GM23248 (cell line): ENCODE measurements around the gene QSOX2. TPM values are rescaled to one million over a fixed set of nuclear protein-coding genes. Genes with fewer than 3 reads are reported as not detected.

Experiments
- DNase-seq: peaks from one replicate; pipeline ENCODE4 v3.0.0-alpha.2; 2015
- H2AFZ ChIP-seq: fragments of 200-600 bp; sonication (generic); 2 replicates; pipeline ENCODE4 v1.6.1; 2016; ENCODE audit warnings: antibody characterized with exemption
- H3F3A ChIP-seq: fragments of 200-600 bp; sonication (generic); 2 replicates; pipeline ENCODE4 v1.6.1; 2016; ENCODE audit warnings: mild to moderate bottlenecking, antibody characterized with exemption, mixed run types; ENCODE audit not compliant: insufficient read depth
- H3K27ac ChIP-seq: fragments of 200-600 bp; sonication (generic); 2 replicates; pipeline ENCODE4 v1.5.1; 2016; ENCODE audit warnings: mild to moderate bottlenecking
- H3K27me3 ChIP-seq: fragments of 200-600 bp; sonication (generic); replicated peaks from 2 replicates; pipeline ENCODE4 v1.6.1; 2016; ENCODE audit warnings: mild to moderate bottlenecking; ENCODE audit not compliant: insufficient read depth
- H3K36me3 ChIP-seq: fragments of 200-600 bp; sonication (generic); 2 replicates; pipeline ENCODE4 v1.6.1; 2016; ENCODE audit warnings: low read depth, mild to moderate bottlenecking
- H3K4me1 ChIP-seq: fragments of 200-600 bp; sonication (generic); 2 replicates; pipeline ENCODE4 v1.6.1; 2016; ENCODE audit warnings: mild to moderate bottlenecking; ENCODE audit not compliant: insufficient read depth
- H3K4me2 ChIP-seq: fragments of 200-600 bp; sonication (generic); one replicate; pipeline ENCODE4 v1.6.1; 2016; ENCODE audit warnings: mild to moderate bottlenecking; ENCODE audit not compliant: unreplicated experiment
- H3K4me3 ChIP-seq: fragments of 200-600 bp; sonication (generic); 2 replicates; pipeline ENCODE4 v1.5.1; 2016; ENCODE audit warnings: mild to moderate bottlenecking
- H3K79me2 ChIP-seq: fragments of 200-600 bp; sonication (generic); 2 replicates; pipeline ENCODE4 v1.6.1; 2016; ENCODE audit warnings: mild to moderate bottlenecking; ENCODE audit not compliant: insufficient read depth
- H3K9ac ChIP-seq: fragments of 200-600 bp; sonication (generic); 2 replicates; pipeline ENCODE4 v1.6.1; 2016; ENCODE audit warnings: mild to moderate bottlenecking
- H3K9me2 ChIP-seq: fragments of 200-600 bp; sonication (generic); 2 replicates; pipeline ENCODE4 v1.6.1; 2016; ENCODE audit warnings: mixed run types, mild to moderate bottlenecking, moderate library complexity; ENCODE audit not compliant: insufficient read depth
- H3K9me3 ChIP-seq: fragments of 200-600 bp; sonication (generic); one replicate; pipeline ENCODE4 v1.6.1; 2017; ENCODE audit warnings: low read depth
- H4K20me1 ChIP-seq: fragments of 200-600 bp; sonication (generic); 2 replicates; pipeline ENCODE4 v1.6.0; 2016; ENCODE audit not compliant: insufficient read depth
- EZH2 ChIP-seq: fragments of 200-600 bp; sonication (generic); IDR thresholded peaks from 2 replicates; pipeline ENCODE4 v1.6.1; 2018; ENCODE audit warnings: antibody characterized with exemption, mild to moderate bottlenecking; ENCODE audit not compliant: insufficient read depth, poor library complexity, severe bottlenecking
- EZH2phosphoT487 ChIP-seq: fragments of 200-600 bp; sonication (generic); IDR thresholded peaks from 2 replicates; pipeline ENCODE4 v1.6.1; 2018; ENCODE audit warnings: antibody characterized with exemption, moderate library complexity, mild to moderate bottlenecking, low read depth; ENCODE audit not compliant: insufficient read depth
- WGBS, 2 experiments: methylation state at CpG; one replicate each; pipeline ENCODE4 v1.1.6; 2015 to 2017; ENCODE audit warnings: low lambda C conversion rate in 2 of 2, low coverage in 1 of 2; ENCODE audit errors: missing lambda C conversion rate in 2 of 2; 5-methylcytosine and 5-hydroxymethylcytosine counted together
- in situ Hi-C: fragments of 300-500 bp; cut with MboI; formaldehyde crosslinking; loops from 2 replicates; pipeline ENCODE4 v1.15.0; 2020
- polyA plus RNA-seq: library from polyadenylated mRNA; unstranded; fragments of >200 nt; fragmentation: Nextera tagmentation; extraction: Ambion mirVana; gene quantifications from 2 replicates; pipeline ENCODE4 v1.2.1, GENCODE V29; 2016
- total RNA-seq: library from RNA; depleted of rRNA; stranded (reverse); fragments of >200 nt; shearing (Covaris generic); gene quantifications from 2 replicates; pipeline ENCODE4 v1.2.3, GENCODE V29; 2014

Gene QSOX2
- total and polyA plus RNA-seq, 2 experiments from 2014 or later, result 1.9 to 11.7 TPM

GRCh38 chr9:136206602-136207275 is 38.9 kb downstream of the QSOX2 start:
- H3K27me3 ChIP-seq, result peaks cover 26% of the 10 kb centered on the region
- H3K4me1 ChIP-seq, result no peaks in the 10 kb centered on the region
- H3F3A ChIP-seq, result no peaks in the 10 kb centered on the region
- no peak overlapping the region for H2AFZ ChIP-seq
- no peaks in the 10 kb centered on the region for H3K9me2 ChIP-seq
- H3K27ac ChIP-seq, result no peak overlapping the region
- H3K4me2 ChIP-seq, result no peak overlapping the region
- TF ChIP-seq EZH2phosphoT487 (no peak), EZH2 (no peak)
- in situ Hi-C loops, result no loop called here
- no peaks in the 10 kb centered on the region for H3K9me3 ChIP-seq
- no peak for DNase-seq
- no peaks in the 10 kb centered on the region for H4K20me1 ChIP-seq
- H3K36me3 ChIP-seq, result no peaks in the 10 kb centered on the region
- H3K79me2 ChIP-seq, result no peaks in the 10 kb centered on the region
- no peak overlapping the region for H3K9ac ChIP-seq
- 83 to 84% methylated on average over 16 of the region's 16 CpGs for WGBS, 2 experiments
- H3K4me3 ChIP-seq, result no peak overlapping the region

GRCh38 chr9:136205707-136205992 is 40.0 kb downstream of the QSOX2 start:
- DNase-seq, result no peak
- Histone ChIP-seq H2AFZ (no peak overlapping the region), H3K9me2 (no peaks in the 10 kb centered on the region), H4K20me1 (no peaks in the 10 kb centered on the region), H3K36me3 (no peaks in the 10 kb centered on the region), H3K9me3 (no peaks in the 10 kb centered on the region), H3K4me3 (no peak overlapping the region), H3K27me3 (peaks cover 35% of the 10 kb centered on the region), H3K79me2 (no peaks in the 10 kb centered on the region), H3K4me1 (no peaks in the 10 kb centered on the region), H3K27ac (no peak overlapping the region), H3K4me2 (no peak overlapping the region), H3F3A (no peaks in the 10 kb centered on the region), H3K9ac (no peak overlapping the region)
- TF ChIP-seq EZH2 (no peak), EZH2phosphoT487 (no peak)
- in situ Hi-C loops, result no loop called here
- WGBS, 2 experiments, result 72 to 79% methylated on average over 5 of the region's 5 CpGs

GRCh38 chr9:136204838-136205706 is 40.5 kb downstream of the QSOX2 start, which contains the start of gene LHX3:
TSS of gene LHX3 (minus strand) at chr9:136205128. CDS start at chr9:136205012, 116 bp downstream.
- H3K9me3 ChIP-seq, result no peaks in the 10 kb centered on the region
- no peaks in the 10 kb centered on the region for H3K9me2 ChIP-seq
- no peak within 1 kb of the TSS for H3K4me2 ChIP-seq
- no peaks in the 10 kb centered on the region for H3F3A ChIP-seq
- H3K4me1 ChIP-seq, result no peaks in the 10 kb centered on the region
- H3K4me3 ChIP-seq, result no peak within 1 kb of the TSS
- no peak for TF ChIP-seq EZH2phosphoT487
- no peak for TF ChIP-seq EZH2
- H3K27ac ChIP-seq, result no peak within 1 kb of the TSS
- no peaks in the 10 kb centered on the region for H3K36me3 ChIP-seq
- WGBS, 2 experiments, result 9 to 12% methylated on average over 33 to 50 of the region's 70 CpGs
- H2AFZ ChIP-seq, result no peak within 1 kb of the TSS
- H4K20me1 ChIP-seq, result no peaks in the 10 kb centered on the region
- no peaks in the 10 kb centered on the region for H3K79me2 ChIP-seq
- in situ Hi-C loops, result no loop called here
- DNase-seq, result peak; percentile 57
- peaks cover 40% of the 10 kb centered on the region for H3K27me3 ChIP-seq
- no peak within 1 kb of the TSS for H3K9ac ChIP-seq

- Histone ChIP-seq H2AFZ (no peak overlapping the region), H3K9me2 (no peaks in the 10 kb centered on the region), H3K27me3 (peaks cover 48% of the 10 kb centered on the region), H3K79me2 (no peaks in the 10 kb centered on the region), H4K20me1 (no peaks in the 10 kb centered on the region), H3K36me3 (no peaks in the 10 kb centered on the region), H3K4me3 (no peak overlapping the region), H3K9ac (no peak overlapping the region), H3F3A (no peaks in the 10 kb centered on the region), H3K9me3 (no peaks in the 10 kb centered on the region), H3K4me2 (no peak overlapping the region), H3K4me1 (no peaks in the 10 kb centered on the region), H3K27ac (no peak overlapping the region)
- 55 to 58% methylated on average over 24 to 25 of the region's 25 CpGs for WGBS, 2 experiments
- no peak for TF ChIP-seq EZH2
- TF ChIP-seq EZH2phosphoT487, result no peak
- in situ Hi-C loops, result no loop called here
- no peak for DNase-seq
Measured at GRCh38 chr9:136204145-136204805, 41.3 kb downstream of the QSOX2 start.
